HUES6 (cell line): ENCODE data around the gene TTLL4.
"Not testable (repeated sequence)": the region's sequence is repeated elsewhere in the genome, so short reads cannot be mapped to it uniquely, and the experiment has no call there.

Experiments used
- H3K27ac ChIP-seq: 2 replicates; pipeline ENCODE4 v1.7.0; 2013; ENCODE audit warnings: low read depth, mild to moderate bottlenecking, low read length, inconsistent platforms
- H3K27me3 ChIP-seq: 2 replicates; pipeline ENCODE4 v1.6.1; 2013; ENCODE audit warnings: low read length; ENCODE audit not compliant: control insufficient read depth, insufficient read depth
- H3K36me3 ChIP-seq: 2 replicates; pipeline ENCODE4 v1.6.1; 2013; ENCODE audit warnings: low read length; ENCODE audit not compliant: control insufficient read depth, insufficient read depth
- H3K4me1 ChIP-seq: 2 replicates; pipeline ENCODE4 v1.6.1; 2013; ENCODE audit warnings: low read length; ENCODE audit not compliant: control insufficient read depth, insufficient read depth
- H3K4me3 ChIP-seq: 2 replicates; pipeline ENCODE4 v1.5.1; 2013; ENCODE audit warnings: low read depth, low read length
- H3K9ac ChIP-seq: one replicate; pipeline ENCODE4 v1.6.1; 2013; ENCODE audit warnings: mild to moderate bottlenecking, low read length
- H3K9me3 ChIP-seq: 2 replicates; pipeline ENCODE4 v1.6.1; 2013; ENCODE audit warnings: low read depth, low read length; ENCODE audit not compliant: control insufficient read depth, insufficient read depth

TTLL4 gene

GRCh38 chr2:218746470-218746795 is 35.8 kb downstream of the TTLL4 start:
- no peaks in the 10 kb centered on the region for H3K9me3 ChIP-seq
- peaks cover 89% of the 10 kb centered on the region for H3K36me3 ChIP-seq
- no peak overlapping the region for H3K4me3 ChIP-seq
- H3K27ac ChIP-seq = no peak overlapping the region
- no peaks in the 10 kb centered on the region for H3K4me1 ChIP-seq
- no peak overlapping the region for H3K9ac ChIP-seq
- H3K27me3 ChIP-seq = no peaks in the 10 kb centered on the region

DNA sequence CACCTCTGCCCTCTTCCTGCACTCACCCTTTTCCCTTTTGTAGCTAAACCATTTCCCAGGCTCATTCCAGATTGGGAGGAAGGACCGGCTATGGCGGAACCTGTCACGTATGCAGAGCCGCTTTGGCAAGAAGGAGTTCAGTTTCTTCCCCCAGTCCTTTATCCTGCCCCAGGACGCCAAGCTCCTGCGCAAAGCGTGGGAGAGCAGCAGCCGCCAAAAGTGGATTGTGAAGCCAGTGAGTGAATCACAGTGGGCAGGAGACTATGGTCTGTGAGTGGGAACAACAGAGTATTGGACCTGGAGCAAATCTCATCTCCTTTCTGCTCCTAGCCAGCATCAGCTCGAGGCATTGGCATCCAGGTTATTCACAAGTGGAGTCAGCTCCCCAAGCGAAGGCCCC is 36.3 kb downstream of the TTLL4 start:
- Histone ChIP-seq H3K9ac (no peak overlapping the region), H3K4me1 (no peaks in the 10 kb centered on the region), H3K27ac (no peak overlapping the region), H3K36me3 (peaks cover 87% of the 10 kb centered on the region), H3K27me3 (no peaks in the 10 kb centered on the region), H3K4me3 (no peak overlapping the region), H3K9me3 (no peaks in the 10 kb centered on the region)

DNA sequence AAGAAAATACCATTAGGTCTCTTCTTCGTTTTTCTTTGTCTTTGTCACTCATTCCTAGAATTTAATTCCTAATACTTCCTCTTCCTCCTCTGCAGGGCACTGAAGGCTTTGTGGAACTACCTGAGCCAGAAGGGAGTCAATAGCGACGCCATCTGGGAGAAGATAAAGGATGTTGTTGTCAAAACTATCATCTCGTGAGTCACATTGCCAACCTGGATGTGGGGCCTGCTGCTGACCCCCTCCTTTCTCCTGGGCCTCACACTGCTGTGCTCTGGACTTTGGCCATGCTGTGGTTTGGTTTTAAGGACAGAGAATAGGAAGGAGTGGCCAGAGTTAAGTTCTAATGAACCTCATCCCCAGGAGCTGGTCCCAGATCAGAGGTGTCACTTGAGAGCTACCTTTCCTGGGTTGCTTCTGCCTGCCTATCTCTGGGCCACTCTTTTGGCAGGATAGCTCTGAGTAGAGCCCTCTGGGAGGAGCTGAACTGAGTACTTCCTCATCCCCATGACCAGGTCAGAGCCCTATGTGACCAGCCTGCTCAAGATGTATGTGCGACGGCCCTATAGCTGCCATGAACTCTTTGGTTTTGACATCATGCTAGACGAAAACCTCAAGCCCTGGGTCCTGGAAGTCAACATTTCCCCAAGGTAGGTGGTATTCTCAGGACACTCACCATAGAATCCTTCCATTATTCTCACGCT is 38.3 kb downstream of the TTLL4 start:
- Histone ChIP-seq H3K9ac (no peak overlapping the region), H3K27ac (no peak overlapping the region), H3K36me3 (peaks cover 95% of the 10 kb centered on the region), H3K27me3 (no peaks in the 10 kb centered on the region), H3K9me3 (no peaks in the 10 kb centered on the region), H3K4me3 (no peak overlapping the region), H3K4me1 (no peaks in the 10 kb centered on the region)

DNA sequence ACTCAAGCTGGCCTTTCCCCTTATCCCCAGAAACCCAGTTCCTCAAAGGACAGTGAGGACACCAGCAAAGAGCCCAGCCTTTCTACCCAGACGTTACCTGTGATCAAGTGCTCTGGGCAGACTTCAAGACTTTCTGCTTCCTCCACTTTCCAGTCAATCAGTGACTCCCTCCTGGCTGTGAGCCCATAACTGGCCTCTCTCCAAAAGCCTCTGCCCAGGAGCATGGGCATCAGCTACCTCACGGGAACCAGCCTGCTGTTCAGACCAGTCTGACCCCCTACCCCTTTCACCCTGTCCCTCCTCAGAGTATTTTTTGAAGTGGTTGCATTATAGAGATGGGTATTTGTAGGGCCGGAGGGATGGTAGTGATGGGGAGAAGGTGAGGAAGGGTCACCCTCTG is 43.6 kb downstream of the TTLL4 start:
- Histone ChIP-seq H3K9me3 (no peaks in the 10 kb centered on the region), H3K27me3 (no peaks in the 10 kb centered on the region), H3K9ac (no peak overlapping the region), H3K27ac (no peak overlapping the region), H3K4me1 (no peaks in the 10 kb centered on the region), H3K36me3 (peaks cover 77% of the 10 kb centered on the region), H3K4me3 (no peak overlapping the region)

GRCh38 chr2:218754781-218755180 is 44.1 kb downstream of the TTLL4 start:
- no peaks in the 10 kb centered on the region for H3K27me3 ChIP-seq
- peaks cover 72% of the 10 kb centered on the region for H3K36me3 ChIP-seq
- no peaks in the 10 kb centered on the region for H3K9me3 ChIP-seq
- no peak overlapping the region for H3K4me3 ChIP-seq
- H3K27ac ChIP-seq = no peak overlapping the region
- no peak overlapping the region for H3K9ac ChIP-seq
- no peaks in the 10 kb centered on the region for H3K4me1 ChIP-seq

GRCh38 chr2:218755198-218755566 is 44.5 kb downstream of the TTLL4 start:
- Histone ChIP-seq H3K9me3 (no peaks in the 10 kb centered on the region), H3K36me3 (peaks cover 68% of the 10 kb centered on the region), H3K9ac (no peak overlapping the region), H3K4me3 (no peak overlapping the region), H3K27me3 (no peaks in the 10 kb centered on the region), H3K4me1 (no peaks in the 10 kb centered on the region), H3K27ac (no peak overlapping the region)

- no peaks in the 10 kb centered on the region for H3K27me3 ChIP-seq
- H3K27ac ChIP-seq = no peak overlapping the region
- no peak overlapping the region for H3K9ac ChIP-seq
- H3K9me3 ChIP-seq = no peaks in the 10 kb centered on the region
- H3K4me3 ChIP-seq = no peak overlapping the region
- peaks cover 62% of the 10 kb centered on the region for H3K36me3 ChIP-seq
- no peaks in the 10 kb centered on the region for H3K4me1 ChIP-seq
Observed at GRCh38 chr2:218755567-218756404, 45.2 kb downstream of the TTLL4 start.

GRCh38 chr2:218756599-218757377 is 46.2 kb downstream of the TTLL4 start:
- peaks cover 54% of the 10 kb centered on the region for H3K36me3 ChIP-seq
- no peaks in the 10 kb centered on the region for H3K27me3 ChIP-seq
- H3K9ac ChIP-seq = no peak overlapping the region

DNA sequence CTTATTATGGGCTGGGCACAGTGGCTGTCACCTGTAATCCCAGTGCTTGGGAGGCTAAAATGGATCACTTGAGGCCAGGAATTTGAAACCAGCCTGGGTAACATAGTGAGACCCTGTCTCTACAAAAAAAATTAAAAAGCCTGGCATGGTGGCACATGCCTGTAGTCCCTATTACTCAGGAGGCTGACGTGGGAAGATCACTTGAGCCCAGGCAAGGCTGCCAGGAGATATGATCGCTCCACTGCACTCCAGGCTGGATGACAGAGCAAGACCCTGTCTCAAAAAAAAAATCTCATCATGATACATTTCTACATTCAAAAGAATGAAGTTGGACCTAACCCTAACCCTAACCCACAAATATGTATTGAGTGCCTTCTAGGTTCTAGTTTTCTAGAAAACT is 51.2 kb downstream of the TTLL4 start:
- Histone ChIP-seq H3K9me3 (no peaks in the 10 kb centered on the region), H3K9ac (no peak overlapping the region), H3K27ac (no peak overlapping the region), H3K4me3 (no peak overlapping the region), H3K36me3 (peaks cover 10% of the 10 kb centered on the region; the same call in 1 of the 2 replicates), H3K27me3 (no peaks in the 10 kb centered on the region), H3K4me1 (no peaks in the 10 kb centered on the region)

More at GRCh38 chr2:218756599-218757377, 46.2 kb downstream of the TTLL4 start:
- Histone ChIP-seq H3K4me3 (no peak overlapping the region), H3K4me1 (no peaks in the 10 kb centered on the region), H3K9me3 (no peaks in the 10 kb centered on the region), H3K27ac (no peak overlapping the region)

GRCh38 chr2:218772759-218773158 is 62.1 kb downstream of the TTLL4 start:
- H3K27me3 ChIP-seq, H3K9ac ChIP-seq, H3K4me1 ChIP-seq, H3K4me3 ChIP-seq, H3K9me3 ChIP-seq, H3K36me3 ChIP-seq, H3K27ac ChIP-seq: not testable (repeated sequence)

GRCh38 chr2:218773881-218774280 is 63.2 kb downstream of the TTLL4 start:
- no peaks in the 10 kb centered on the region for H3K27me3 ChIP-seq
- H3K9me3 ChIP-seq = peaks cover 12% of the 10 kb centered on the region
- no peak overlapping the region for H3K4me3 ChIP-seq
- H3K4me1 ChIP-seq = no peaks in the 10 kb centered on the region
- no peak overlapping the region for H3K27ac ChIP-seq
- H3K36me3 ChIP-seq = no peaks in the 10 kb centered on the region
- H3K9ac ChIP-seq = no peak overlapping the region
